HepG2 (cell line): ENCODE results near the gene TTPAL. TPM values are rescaled to one million over a fixed set of nuclear protein-coding genes. Genes with fewer than 3 reads are reported as not detected.

Experiments used
- ATRX ChIP-seq: sonication (generic); formaldehyde crosslinking; IDR thresholded peaks from 2 replicates; pipeline ENCODE4 v1.4.0; 2020; ENCODE audit warnings: missing genetic modification reagents, borderline replicate concordance
- CBFB ChIP-seq: sonication (generic); formaldehyde crosslinking; IDR thresholded peaks from 2 replicates; pipeline ENCODE4 v1.4.0; 2020; ENCODE audit warnings: missing genetic modification reagents
- CC2D1A ChIP-seq: sonication (generic); formaldehyde crosslinking; IDR thresholded peaks from 2 replicates; pipeline ENCODE4 v1.8.1; 2023; ENCODE audit warnings: mild to moderate bottlenecking, missing genetic modification reagents
- DMTF1 ChIP-seq: sonication (generic); formaldehyde crosslinking; IDR thresholded peaks from 2 replicates; pipeline ENCODE4 v1.4.0; 2020; ENCODE audit warnings: mild to moderate bottlenecking, missing genetic modification reagents
- ELF1 ChIP-seq: sonication (generic); formaldehyde crosslinking; IDR thresholded peaks from 2 replicates; pipeline ENCODE4 v1.4.0; 2020; ENCODE audit warnings: missing genetic modification reagents
- FOXC1 ChIP-seq: sonication (generic); formaldehyde crosslinking; IDR thresholded peaks from 2 replicates; pipeline ENCODE4 v1.8.0; 2022; ENCODE audit warnings: mild to moderate bottlenecking, missing genetic modification reagents, borderline replicate concordance
- GABPA ChIP-seq, 2 experiments: IDR thresholded peaks; 2 replicates each; pipeline ENCODE4 v1.6.1; 2011 to 2016; ENCODE audit warnings: low read depth in 2 of 2, low read length in 1 of 2, missing biosample characterization in 1 of 2, missing genetic modification characterization in 1 of 2
- HMG20A ChIP-seq: IDR thresholded peaks from 2 replicates; pipeline ENCODE4 v1.6.1; 2016; ENCODE audit warnings: borderline replicate concordance
- MAFK ChIP-seq, 2 experiments: IDR thresholded peaks in 1 of 2; conservative IDR thresholded peaks in 1 of 2; 2 replicates each; pipeline ENCODE4 v1.6.1; 2011; ENCODE audit warnings: improper control_type of control experiment in 2 of 2, low read length in 2 of 2
- NR2F6 ChIP-seq, 2 experiments: IDR thresholded peaks; 2 replicates each; pipeline ENCODE4 v1.6.1; 2016; ENCODE audit warnings: antibody characterized with exemption in 1 of 2, mild to moderate bottlenecking in 1 of 2
- RNF2 ChIP-seq: fragments of 450-650 bp; conservative IDR thresholded peaks from 2 replicates; pipeline ENCODE4 v1.6.1; 2016; ENCODE audit warnings: low read depth
- SP1 ChIP-seq, 2 experiments: fragments of 450-650 bp in 1 of 2; sonication (generic) in 1 of 2; formaldehyde crosslinking in 1 of 2; IDR thresholded peaks; 2 replicates each; pipeline versions ENCODE4 v1.4.0 to v1.6.1; 2016 to 2020; ENCODE audit warnings: missing genetic modification reagents in 1 of 2
- TAF15 ChIP-seq: fragments of 200-400 bp; formaldehyde crosslinking; IDR thresholded peaks from one replicate; pipeline ENCODE4 v1.6.1; 2018; ENCODE audit warnings: mild to moderate bottlenecking, low read depth, low read length; ENCODE audit not compliant: poor library complexity, severe bottlenecking
- ZBTB26 ChIP-seq: IDR thresholded peaks from 2 replicates; pipeline ENCODE4 v1.6.1; 2016; ENCODE audit warnings: missing compliant biosample characterization, missing genetic modification reagents, borderline replicate concordance
- ZNF136 ChIP-seq: sonication (generic); formaldehyde crosslinking; IDR thresholded peaks from 2 replicates; pipeline ENCODE4 v1.8.1; 2022; ENCODE audit warnings: low read depth, mild to moderate bottlenecking, moderate library complexity, missing genetic modification reagents
- ZNF333 ChIP-seq: sonication (generic); formaldehyde crosslinking; IDR thresholded peaks from 2 replicates; pipeline ENCODE4 v1.4.0; 2020; ENCODE audit warnings: mild to moderate bottlenecking, missing genetic modification reagents, borderline replicate concordance
- ZNF569 ChIP-seq: sonication (generic); formaldehyde crosslinking; IDR thresholded peaks from 2 replicates; pipeline ENCODE4 v1.5.0; 2020; ENCODE audit warnings: mild to moderate bottlenecking, missing genetic modification reagents, moderate library complexity, borderline replicate concordance
- ZNF597 ChIP-seq: sonication (generic); formaldehyde crosslinking; IDR thresholded peaks from 2 replicates; pipeline ENCODE4 v1.5.0; 2020; ENCODE audit warnings: missing genetic modification reagents
- ZNF652 ChIP-seq: IDR thresholded peaks from 2 replicates; pipeline ENCODE4 v1.6.1; 2016; ENCODE audit warnings: low read depth, borderline replicate concordance
- ZNF713 ChIP-seq: sonication (generic); formaldehyde crosslinking; IDR thresholded peaks from 2 replicates; pipeline ENCODE4 v1.4.0; 2020; ENCODE audit warnings: mild to moderate bottlenecking, missing genetic modification reagents
- ZNF891 ChIP-seq: sonication (generic); formaldehyde crosslinking; IDR thresholded peaks from 2 replicates; pipeline ENCODE4 v1.5.0; 2020; ENCODE audit warnings: mild to moderate bottlenecking, missing genetic modification reagents
- ZSCAN30 ChIP-seq: sonication (generic); formaldehyde crosslinking; IDR thresholded peaks from 2 replicates; pipeline ENCODE4 v1.5.0; 2020; ENCODE audit warnings: mild to moderate bottlenecking, missing genetic modification reagents
- polyA plus RNA-seq, 8 experiments: library from polyadenylated mRNA; depleted of rRNA in 3 of 8; stranded (reverse) in 7 of 8; unstranded in 1 of 8; fragments of >200 nt; fragmentation: Illumina TruSeq in 4 of 8; extraction: Trizol in 4 of 8; gene quantifications; 2 replicates each; pipeline versions ENCODE4 v1.2.1 to v1.2.3, GENCODE V29; 2011 to 2016; ENCODE audit warnings: low read depth in 4 of 8, missing spikeins in 1 of 8, mixed read lengths in 1 of 8; ENCODE audit not compliant: insufficient read depth in 1 of 8
- total RNA-seq, 5 experiments: library from RNA; depleted of rRNA; stranded (reverse); fragments of >200 nt; fragmentation: Illumina TruSeq; extraction: Trizol; gene quantifications; 2 replicates each; pipeline ENCODE4 v1.2.3, GENCODE V29; 2016; ENCODE audit warnings: low read depth in 1 of 5
- TF ChIP-seq, protein P1 (sequence below): sonication (generic); formaldehyde crosslinking; IDR thresholded peaks from 2 replicates; pipeline ENCODE4 v1.9.0; 2021; ENCODE audit warnings: missing genetic modification reagents, mild to moderate bottlenecking, borderline replicate concordance

TTPAL gene
- total and polyA plus RNA-seq, 2 of the 13 experiments (the other 11 are each of a cell fraction or from before 2014, with no cell fraction given): 4.3 to 18.8 TPM

DNA sequence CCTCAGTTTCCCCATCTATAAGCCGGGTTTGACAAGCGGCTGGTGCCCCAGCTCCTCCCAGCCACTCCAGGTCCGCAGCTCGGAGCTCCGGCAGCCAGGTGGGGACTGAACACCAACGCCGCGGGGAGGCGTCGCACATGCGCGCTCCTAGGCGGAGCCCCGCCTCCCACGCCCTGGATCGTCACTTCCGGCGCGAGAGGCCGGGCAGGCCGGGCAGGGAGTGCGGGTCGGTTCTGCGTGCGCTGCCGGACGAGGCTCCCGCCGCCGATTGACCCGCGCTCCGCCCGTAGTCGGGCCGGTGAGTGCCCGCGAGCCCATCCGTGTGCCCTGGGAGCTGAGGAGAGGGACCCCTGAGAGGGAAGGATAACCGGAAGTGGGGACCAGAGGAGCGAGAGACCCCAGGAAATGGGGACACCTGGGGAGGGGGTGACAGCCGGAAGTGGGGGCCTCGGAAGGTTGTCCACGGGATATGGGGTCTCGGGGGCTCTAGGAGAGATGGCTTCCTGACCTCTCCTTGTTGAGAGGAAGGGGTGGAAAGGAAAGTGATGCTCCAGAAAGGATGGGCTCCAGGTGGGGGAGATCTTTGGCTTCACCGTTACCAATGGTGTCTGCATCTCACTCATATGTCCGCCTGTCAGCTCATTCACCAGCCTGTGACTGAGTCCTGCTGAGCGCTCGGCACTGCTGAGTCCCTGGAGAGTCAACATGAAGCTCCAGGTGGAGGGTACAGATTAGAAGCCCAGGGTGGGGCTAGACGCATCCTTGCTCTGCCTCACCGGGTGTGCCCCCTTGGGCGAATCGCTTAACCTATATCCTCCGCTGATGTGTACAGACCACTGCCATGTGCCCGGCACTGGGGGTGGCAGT, at the start of gene TTPAL (continued):
- 0 out of 2 replicates have a peak, but pooled peaks have one; percentile 82 for TF ChIP-seq DMTF1 (CRISPR knock-in tag)
- peak; percentile 98 for TF ChIP-seq ZNF891 (CRISPR knock-in tag)
- TF ChIP-seq ZNF136 (CRISPR knock-in tag): peak; percentile 96
- TF ChIP-seq ZNF597 (CRISPR knock-in tag): no peak
- peak; percentile 41; the same call in 1 of the 2 replicates for TF ChIP-seq HMG20A
- peak; percentile 84 for TF ChIP-seq GABPA (IDR thresholded peaks at IDR 0.05; ENCODE audit: low read depth, low read length)
- peak; percentile 93 for TF ChIP-seq GABPA (CRISPR knock-in tag; IDR thresholded peaks at IDR 0.05; ENCODE audit: low read depth)
- TF ChIP-seq TAF15: peak; percentile 81
- TF ChIP-seq, protein P1, sequence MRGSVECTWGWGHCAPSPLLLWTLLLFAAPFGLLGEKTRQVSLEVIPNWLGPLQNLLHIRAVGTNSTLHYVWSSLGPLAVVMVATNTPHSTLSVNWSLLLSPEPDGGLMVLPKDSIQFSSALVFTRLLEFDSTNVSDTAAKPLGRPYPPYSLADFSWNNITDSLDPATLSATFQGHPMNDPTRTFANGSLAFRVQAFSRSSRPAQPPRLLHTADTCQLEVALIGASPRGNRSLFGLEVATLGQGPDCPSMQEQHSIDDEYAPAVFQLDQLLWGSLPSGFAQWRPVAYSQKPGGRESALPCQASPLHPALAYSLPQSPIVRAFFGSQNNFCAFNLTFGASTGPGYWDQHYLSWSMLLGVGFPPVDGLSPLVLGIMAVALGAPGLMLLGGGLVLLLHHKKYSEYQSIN (CRISPR knock-in tag): no peak
- TF ChIP-seq ELF1 (CRISPR knock-in tag): peak; percentile 87
- peak; percentile 18; the same call in 1 of the 2 replicates for TF ChIP-seq ATRX
- TF ChIP-seq ZNF713: peak; percentile 100
- no peak for TF ChIP-seq SP1 (IDR thresholded peaks at IDR 0.05)
- peak; percentile 89 for TF ChIP-seq SP1 (CRISPR knock-in tag; IDR thresholded peaks at IDR 0.05)
- TF ChIP-seq CBFB (CRISPR knock-in tag): peak; percentile 81; the same call in 1 of the 2 replicates
- TF ChIP-seq MAFK (conservative IDR thresholded peaks at IDR 0.05 in 1 of 2, IDR thresholded peaks at IDR 0.05 in 1 of 2; ENCODE audit: low read length in 2 of 2): no peak
- peak; percentile 17; the same call in 1 of the 2 replicates for TF ChIP-seq CC2D1A (CRISPR knock-in tag)
- TF ChIP-seq ZNF652 (CRISPR knock-in tag): no peak
- peak; percentile 93; the same call in 1 of the 2 replicates for TF ChIP-seq ZNF569 (CRISPR knock-in tag)
- no peak for TF ChIP-seq NR2F6 (IDR thresholded peaks at IDR 0.05)
- TF ChIP-seq NR2F6 (CRISPR knock-in tag; IDR thresholded peaks at IDR 0.05): peak; percentile 75; the same call in 1 of the 2 replicates
- TF ChIP-seq FOXC1 (CRISPR knock-in tag): peak; percentile 97
- TF ChIP-seq ZSCAN30 (CRISPR knock-in tag): 0 out of 2 replicates have a peak, but pooled peaks have one; percentile 7
- peak; percentile 99 for TF ChIP-seq ZNF333 (CRISPR knock-in tag)
- peak; percentile 95 for TF ChIP-seq RNF2
- peak; percentile 90 for TF ChIP-seq ZBTB26 (CRISPR knock-in tag)
